GM21360 (cell line): Measurements from ENCODE around the gene CST2.
"Not testable (repeated sequence)": the region's sequence is repeated elsewhere in the genome, so short reads cannot be mapped to it uniquely, and the experiment has no call there.

Experiments used
- ATAC-seq: cut with Tn5 transposase; IDR thresholded peaks from one replicate; pipeline ENCODE4 v1.9.1; 2021; ENCODE audit warnings: mild to moderate bottlenecking, moderate library complexity; ENCODE audit not compliant: unreplicated experiment

The CST2 gene

DNA sequence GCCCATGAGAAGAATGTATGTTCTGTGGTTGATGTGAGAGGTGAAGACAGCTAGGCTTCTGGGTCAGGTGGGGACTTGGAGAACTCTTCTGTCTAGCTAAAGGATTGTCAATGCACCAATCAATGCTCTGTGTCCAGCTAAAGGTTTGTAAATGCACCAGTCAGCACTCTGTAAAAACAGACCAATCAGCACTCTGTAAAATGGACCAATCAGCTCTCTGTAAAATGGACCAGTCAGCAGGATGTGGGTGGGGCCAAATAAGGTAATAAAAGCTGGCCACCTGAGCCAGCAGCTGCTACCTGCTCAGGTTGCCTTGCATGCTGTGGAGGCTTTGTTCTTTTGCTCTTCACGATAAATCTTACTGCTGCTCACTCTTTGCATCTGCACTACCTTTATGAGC is 15.0 kb downstream of the CST2 start:
- ATAC-seq, result not testable (repeated sequence)

DNA sequence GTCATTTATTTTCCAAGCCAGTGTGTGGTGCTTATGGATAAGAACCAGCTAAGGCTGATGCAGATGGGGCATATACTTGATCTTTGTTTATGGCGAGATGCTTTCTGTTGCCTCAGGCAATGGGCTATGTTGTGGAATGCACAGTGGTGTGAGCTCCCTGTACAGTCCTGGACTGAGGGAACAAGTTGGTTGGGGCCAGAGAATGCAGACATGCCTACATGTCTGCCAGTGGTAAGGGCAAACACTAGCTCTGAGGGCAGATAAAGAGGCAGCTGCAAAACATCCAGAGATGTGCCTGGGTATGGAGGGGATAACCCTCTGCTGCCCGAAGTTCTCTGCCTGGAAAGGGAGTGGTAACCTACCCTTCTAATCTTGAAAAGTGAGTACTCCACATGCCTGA is 16.2 kb downstream of the CST2 start:
- not testable (repeated sequence) for ATAC-seq

DNA sequence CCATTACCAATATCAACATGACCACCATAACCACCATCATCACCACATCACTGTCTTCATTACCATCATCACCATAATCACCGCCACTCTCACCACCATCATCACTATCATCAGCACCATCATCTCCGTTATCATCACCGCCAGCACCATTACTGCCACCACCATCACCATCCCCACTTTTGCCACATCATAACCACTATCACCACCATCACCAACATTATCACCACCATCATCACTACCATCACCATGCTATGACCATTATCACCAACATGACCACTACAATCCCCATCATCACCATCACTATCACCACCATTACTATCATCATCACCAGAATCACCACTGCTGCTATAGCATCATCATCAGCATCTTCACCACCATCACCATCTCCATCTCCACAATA is 25.7 kb downstream of the CST2 start:
- ATAC-seq, result no peak

DNA sequence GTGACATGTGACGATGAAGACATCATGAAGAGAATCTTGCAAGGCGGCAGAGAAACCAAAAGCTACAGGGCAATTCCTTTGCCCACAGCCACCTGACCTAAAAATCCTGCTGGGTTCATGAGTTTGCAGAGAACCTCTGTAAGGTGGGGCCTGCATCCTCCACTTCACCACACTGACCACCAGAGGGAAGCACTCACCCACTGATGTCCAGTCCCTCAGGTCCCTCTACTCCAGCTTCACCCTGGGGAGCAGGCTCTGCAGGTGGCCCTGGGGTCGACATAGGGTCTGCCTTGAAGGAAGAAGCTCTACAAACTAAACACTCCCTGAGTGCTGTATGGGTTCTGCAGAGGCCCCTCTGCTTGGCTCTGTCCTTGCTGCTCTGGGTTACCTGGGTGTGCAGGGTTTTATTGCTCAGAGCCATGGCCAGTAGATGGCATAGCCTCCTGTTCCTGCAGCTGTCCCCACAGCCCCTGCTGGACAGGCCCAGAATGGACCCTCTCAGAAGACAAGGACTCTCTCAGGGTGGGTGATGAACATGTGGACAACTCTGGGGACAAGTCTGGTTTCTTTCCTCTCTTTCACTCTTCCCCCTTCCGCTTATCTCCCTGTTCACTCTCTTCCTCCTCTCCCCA is 27.2 kb downstream of the CST2 start:
- peak; percentile 82 for ATAC-seq

DNA sequence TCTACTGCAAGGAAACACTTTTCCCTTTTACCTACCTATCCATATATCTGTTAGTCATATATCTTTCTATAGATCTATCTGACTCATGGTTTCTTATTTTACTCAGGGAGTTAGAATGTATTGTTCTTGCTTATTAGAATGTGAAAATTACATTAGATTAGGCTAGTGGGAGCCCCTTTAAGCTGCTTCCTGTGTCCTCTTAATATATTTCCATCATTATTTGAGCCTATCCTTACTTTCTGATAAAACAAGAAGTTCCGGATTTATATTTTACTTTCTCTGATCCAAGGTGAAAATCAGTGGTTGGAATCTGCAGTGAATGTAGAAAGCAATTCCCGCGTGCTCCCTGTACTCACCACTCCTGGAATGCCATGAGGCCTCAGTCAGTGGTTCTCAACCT is 31.0 kb downstream of the CST2 start:
- no peak for ATAC-seq

DNA sequence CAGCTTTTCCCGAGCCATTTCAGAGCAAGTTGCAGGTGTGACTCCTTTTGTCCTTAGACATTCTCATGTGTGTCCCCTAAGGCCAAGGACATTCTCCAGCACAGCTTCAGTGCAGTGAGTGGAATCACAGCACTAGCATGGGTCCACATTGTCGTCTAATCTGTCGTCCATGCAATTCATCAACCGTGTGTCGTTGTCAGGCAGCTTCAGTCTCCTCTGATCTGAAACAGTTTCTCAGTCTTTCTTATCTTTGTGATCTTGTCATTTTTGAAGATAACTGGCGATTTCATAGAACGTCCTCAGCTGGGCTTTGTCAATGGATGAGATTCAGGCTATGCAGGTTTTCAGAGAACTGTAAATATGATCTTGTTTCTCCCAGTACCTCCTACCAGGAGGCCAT is 31.7 kb downstream of the CST2 start:
- no peak for ATAC-seq

DNA sequence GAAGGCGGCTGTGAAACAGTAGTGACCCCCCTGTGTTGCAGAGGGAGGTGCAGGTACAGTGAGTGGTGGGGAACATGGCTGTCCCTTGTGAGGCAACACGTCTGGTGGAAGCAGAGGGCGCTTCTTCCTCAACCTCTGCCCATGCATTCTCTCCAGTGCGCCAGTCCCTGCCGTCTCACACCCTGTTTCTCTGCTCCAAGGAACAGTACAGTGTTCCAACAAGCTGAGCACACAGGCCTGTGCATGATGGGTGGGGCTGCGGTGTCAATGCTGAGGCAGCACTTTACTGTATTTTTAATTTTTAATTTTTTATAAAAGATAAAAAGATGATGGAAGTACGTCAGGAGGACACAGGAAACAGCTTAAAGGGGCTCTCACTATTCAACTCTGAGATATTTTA is 32.5 kb downstream of the CST2 start:
- ATAC-seq, result no peak

DNA sequence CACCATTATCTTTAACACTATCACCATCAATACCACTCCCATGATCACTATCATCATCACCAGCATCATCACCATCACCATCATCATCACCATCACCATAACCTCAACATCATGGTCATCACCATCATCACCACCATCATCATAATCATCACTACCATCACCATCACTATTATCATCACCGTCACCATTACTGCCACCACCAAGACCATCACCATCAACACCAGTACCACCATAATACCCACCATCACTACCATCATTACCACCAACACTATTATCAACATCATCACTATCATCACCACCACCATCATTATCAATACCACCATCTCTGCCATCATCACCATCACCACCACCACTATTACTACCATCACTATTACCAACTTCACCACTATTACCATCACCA is 43.1 kb downstream of the CST2 start:
- ATAC-seq, result no peak

DNA sequence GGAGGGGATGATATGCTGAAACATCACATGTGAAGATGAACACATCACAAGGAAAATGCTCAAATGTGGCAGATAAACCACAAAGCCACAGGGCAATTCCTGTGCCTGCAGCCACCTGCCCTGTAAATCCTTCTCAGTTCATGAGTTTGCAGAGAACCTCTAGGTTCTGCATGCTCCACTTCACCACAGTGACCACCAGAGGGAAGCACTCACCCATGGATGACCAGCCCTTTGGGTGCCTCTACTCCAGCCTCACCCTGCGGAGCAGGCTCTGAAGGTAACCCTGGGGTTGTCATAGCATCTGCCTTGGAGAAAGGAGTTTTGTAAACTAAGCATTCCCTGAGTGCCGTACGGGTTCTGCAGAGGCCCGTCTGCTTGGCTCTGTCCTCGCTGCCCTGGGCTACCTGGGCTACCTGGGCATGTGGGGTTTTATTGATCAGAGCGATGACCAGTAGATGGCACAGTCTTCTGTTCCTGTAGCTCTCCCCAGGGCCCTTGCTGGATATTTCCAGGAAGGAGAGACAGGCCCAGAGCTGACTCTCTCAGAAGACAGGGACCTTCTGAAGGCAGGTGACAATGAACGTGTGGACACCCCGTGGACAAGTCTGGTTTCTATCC is 44.1 kb downstream of the CST2 start:
- no peak for ATAC-seq

DNA sequence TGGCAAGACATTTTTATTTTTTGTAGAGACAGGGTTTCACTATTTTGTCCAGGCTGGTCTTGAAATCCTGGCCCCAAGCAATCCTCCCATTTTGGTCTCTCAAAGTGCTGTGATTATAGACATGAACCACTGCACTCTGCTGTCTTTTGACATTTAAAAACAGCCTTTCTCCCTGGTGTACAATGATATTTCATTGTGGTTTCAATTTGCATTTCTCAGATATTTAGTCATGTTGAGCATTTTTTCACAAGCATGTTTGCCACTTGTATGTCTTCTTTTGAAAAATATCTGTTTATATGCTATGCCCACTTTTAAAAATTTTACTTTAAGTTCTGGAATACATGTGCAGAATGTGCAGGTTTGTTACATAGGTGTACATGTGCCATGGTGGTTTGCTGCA is 47.9 kb downstream of the CST2 start:
- not testable (repeated sequence) for ATAC-seq

DNA sequence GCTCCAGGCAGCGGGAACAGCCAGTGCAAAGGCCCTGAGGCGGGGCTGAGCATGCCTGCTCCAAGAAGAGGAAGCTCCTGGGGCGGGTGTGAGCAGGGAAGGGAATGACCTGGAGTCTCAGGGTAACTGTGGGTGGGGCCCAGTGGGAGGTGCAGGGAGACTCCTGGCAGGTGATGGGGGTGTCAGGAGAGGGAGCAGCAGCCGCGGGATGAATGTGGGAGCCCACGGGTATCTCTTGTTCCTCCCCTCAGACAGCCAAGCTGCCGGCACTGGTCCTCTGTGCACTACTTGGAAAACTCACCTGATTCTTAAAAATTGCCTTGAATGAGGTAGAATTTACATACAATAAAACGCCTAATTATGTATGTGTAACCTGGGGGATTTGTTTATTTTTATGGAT is 49.1 kb downstream of the CST2 start:
- ATAC-seq, result not testable (repeated sequence)

DNA sequence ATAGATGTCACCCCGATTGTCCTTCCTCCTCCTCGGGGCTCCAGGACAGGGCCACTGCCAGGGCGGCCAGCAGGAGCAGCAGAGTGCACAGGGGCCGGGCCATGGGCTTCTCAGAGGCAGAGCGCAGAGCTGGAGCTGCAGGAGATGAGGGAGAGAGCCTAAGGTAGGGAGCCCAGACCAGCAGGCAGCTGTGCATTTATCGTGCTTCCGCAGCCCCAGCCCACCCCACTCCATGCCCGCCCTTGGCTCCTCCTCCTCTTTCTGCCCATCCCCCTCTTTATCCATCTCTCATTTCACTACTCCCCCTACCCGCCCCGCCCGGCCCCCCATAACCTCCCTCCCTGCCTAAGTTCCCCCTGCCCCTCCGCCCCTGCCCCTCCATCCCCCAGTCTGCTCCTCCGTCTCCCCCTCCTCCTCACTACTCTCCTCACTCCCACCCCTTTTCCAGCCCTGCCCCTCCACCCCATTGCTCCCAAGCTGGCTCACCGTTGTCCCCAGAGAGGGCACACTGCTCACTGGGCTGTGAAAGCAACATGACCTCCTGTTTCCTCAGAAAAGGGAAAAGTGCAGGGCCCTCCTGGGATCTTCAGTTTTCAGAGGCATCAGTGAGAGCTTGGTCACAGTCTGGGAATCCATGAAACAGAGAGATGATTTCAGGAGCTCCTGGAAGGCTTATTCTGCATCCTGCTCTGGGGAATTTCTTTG is 50.3 kb downstream of the CST2 start:
- ATAC-seq, result no peak

DNA sequence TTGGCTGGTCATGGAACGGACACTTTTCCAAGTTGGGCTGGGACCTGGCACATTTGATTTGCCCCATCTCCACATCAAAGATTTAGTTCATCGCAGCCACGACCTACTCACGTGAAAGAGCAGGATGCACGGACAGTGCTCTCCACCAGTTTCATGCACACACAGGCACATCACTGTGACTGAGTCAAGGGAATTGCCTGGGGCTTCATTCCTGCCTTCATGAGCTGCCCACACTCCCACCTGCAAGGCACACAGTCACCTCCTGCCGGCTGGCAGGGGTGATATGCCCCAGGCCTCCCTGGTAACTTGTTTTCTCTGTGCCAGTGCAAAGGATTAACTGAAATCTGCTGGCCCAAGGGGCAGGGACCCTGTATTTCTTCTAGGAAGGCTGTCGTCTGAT is 52.4 kb downstream of the CST2 start:
- ATAC-seq, result no peak
